HG02623 (cell line): ENCODE data around the gene SURF2.

Source experiments
- ATAC-seq: cut with Tn5 transposase; IDR thresholded peaks from one replicate; pipeline ENCODE4 v1.9.1; 2021; ENCODE audit warnings: moderate library complexity; ENCODE audit not compliant: unreplicated experiment

SURF2 gene

DNA sequence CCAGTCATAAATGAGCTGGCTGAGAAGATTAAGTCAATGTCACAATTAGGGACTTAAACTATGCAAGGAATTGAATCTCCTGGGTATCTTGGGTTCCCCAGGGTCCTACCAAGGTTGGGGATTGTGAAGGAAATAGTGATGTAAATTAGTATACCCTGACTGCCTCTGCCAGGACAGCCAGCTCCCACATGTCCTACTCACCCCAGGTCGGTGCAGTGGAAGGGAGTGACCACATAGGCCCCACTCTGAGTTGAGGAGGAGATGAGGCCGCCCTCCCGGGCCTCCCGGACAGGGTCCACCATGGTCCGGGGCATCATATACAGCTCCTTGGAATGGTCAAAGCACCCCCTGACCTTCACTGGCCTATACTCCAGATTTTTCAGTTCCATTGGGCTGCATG is 2.8 kb upstream of the SURF2 start:
- no peak for ATAC-seq

DNA sequence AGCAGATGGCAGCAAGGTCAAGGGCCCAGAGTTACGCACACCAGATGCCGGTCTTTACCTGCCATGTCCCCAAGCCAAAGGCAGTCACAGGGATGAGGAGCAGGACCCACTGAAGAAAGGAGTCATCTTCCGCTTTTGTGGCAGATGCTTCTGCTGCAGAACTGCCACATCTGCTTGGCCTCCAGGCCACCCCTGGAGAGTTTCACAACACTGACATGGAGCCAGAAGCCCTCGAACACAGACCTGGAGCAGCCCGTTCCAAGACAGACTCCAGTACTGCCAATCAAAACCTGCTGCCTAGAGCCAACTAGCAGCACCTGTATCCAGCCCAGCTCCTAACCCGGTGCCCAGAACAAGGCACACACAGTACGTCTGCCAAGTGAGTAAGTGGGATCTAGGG is 1.6 kb upstream of the SURF2 start:
- ATAC-seq, result no peak

DNA sequence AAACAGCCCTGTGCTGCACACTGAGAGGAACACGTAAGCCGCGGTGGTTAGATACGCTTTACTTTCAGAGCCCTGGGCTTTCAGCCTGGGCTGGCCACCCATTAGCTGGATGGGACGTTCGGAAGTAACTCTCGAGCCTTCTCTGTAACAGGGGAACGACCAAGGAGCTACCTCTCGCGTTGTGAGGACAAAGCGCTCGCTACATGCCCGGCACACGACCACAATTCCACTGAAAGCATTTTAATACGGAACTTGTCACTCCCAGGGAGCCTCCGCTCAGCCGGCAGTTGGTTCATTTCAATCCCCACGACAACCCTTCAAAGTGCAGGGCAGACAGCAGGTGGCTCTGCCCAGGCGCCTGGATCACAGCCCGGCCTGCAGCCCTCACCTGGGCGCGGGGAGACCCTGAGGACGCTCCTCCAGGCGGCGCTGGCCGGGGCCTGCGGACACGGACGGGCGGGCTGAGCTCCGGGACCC is 431 bp upstream of the SURF2 start:
- ATAC-seq, result peak; percentile 18

DNA sequence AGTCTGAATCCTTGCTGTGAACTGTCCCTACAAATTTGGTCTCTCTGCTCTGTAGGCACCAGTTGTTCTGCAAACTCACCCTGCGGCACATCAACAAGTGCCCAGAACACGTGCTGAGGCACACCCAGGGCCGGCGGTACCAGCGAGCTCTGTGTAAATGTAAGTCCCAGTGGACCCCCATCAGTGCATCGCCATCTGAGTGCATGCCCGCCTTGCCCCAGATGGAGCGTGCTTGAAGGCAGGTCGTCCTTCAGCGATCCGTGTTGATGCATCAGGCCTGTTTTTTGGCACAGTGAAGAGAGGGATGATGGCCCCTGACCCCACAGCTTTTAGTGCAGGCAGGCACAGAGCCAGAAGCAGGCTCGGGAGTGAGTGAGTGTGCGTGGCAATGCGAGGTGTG is 1.3 kb downstream of the SURF2 start:
- no peak for ATAC-seq

DNA sequence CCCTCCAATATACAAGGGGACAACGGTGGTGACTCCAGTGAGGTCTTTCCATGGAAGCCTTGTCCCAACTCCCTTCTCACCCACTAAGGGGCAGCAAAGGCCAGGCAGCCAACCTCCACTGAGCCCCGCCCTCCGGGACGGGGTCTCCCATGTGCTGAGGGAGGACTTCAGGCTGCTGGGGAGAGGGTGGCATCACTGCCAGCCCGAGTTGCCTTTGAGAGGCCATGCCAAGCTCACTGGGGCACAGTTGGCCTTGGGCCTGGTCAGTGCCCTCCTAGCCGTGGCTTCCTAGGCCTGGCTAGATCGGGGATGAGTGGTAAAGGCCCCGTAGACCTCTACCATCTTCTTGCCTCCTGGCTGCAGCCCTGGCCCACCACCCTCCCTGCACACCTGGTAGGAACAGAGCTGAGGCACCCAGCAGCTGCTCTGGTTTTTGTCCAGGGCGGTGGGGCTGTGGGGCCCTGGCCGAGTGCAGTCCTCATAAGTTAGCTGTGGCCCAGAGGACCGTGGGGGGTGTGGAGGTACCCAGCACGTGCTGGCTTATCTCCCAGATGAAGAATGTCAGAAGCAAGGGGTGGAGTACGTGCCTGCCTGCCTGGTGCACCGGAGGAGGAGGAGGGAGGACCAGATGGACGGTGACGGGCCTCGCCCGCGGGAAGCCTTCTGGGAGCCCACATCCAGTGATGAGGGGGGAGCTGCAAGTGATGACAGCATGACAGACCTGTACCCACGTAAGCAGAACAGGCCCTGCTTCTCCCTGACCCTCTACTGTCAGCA is 3.2 kb downstream of the SURF2 start:
- no peak for ATAC-seq

DNA sequence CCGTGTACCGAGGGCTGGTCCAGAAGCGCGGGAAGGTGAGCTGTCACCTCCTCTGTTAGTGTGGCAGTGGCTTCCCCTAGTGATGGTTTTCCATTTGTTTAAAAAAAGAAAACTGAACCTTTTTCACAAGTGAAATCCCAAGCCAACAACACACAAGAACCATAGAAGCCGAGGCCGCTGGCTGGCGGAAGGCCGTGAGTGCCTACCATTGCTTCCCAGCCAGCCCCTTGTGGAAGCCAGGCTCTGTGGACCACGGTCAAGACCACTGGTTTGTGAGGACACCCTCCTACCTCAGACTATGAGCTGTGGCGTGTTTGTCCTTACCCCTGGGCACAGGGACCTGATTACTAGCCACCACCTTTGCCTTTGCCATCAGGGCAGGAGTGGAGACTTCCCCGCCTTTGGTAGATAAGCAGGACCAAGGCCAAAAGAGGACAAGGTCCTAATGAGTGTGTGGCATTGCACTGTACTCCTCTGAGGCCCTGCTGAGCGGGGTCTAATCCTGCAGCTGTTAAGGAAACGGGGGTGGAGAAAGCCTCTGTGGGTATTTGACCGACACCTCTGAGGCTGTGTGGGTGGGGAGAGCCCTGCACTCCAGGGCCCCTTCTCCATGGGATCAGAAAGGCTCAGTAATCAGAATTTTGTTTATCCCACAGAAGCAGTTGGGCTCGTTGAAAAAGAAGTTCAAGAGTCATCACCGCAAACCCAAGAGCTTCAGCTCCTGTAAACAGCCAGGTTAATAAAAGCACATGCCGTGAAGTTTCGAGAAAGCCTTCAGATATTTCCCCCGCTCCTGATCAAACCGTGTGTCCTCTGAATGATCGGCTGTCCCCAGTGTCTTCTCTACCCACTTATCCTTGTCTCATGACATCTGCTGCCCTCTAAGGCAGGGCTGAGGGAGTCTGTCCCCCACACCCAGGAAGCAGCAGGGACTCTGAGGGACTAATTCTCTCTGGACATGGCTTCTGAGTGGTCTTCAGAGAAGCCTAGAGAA is 4.3 kb downstream of the SURF2 start:
- no peak for ATAC-seq

DNA sequence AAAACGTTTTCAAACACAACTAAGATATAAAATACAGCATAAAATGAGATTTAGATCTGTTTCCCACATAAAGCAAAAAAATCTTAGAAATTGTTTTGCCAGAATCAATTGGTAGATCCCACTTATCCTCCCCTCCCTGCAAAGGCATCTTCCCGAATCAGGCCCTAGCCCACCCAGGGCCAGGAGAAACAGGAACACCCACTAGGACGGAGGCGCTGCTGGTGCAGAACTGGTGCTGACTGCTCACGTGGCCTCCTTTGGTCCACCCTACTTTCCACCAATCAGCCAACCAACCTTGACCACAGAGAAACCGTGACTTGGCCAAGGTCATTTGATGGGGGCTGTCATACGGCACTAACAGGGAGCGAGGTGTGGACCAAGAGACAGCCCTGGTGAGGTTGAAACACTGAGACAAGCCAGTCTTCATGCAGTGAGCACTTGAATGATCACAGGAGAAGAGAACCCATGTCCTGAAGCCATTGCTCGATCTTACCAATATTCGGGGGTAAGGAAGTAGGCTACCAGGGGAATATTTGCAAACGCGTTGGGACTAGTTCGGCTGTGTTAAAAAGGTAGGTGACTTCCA is 5.2 kb downstream of the SURF2 start:
- no peak for ATAC-seq

DNA sequence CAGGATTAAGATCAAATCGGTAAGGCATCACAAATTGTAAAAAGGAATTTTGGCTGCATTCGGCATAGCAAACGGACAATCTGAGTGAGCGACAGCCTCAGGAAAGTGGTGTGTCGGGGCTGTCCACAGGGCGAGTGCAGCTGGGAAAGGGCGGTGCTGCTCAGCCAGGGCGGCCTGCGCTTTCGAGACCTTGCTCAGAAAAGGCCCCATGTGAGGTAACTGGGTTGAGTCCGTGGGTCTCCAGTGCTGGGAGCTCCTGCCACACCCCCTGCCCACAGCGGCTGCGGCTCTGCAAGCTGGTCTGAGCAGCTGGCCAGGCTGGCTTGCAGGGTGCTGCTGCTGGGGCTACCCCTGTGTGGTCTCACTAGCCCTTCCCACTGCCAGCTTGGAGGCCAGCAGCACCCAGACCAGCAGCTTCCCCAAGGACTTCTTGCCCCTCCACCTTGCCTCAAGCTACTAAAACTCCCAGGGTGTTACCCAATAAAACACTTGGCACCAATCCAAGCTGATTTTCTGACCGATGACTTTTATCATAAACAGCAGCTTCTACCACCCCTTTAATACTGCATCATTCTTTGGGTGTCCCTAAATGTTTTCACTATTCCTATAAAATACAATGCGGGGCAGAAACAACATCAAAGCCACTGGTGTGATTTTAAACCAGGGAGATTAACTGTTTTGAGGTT is 6.2 kb downstream of the SURF2 start:
- no peak for ATAC-seq

DNA sequence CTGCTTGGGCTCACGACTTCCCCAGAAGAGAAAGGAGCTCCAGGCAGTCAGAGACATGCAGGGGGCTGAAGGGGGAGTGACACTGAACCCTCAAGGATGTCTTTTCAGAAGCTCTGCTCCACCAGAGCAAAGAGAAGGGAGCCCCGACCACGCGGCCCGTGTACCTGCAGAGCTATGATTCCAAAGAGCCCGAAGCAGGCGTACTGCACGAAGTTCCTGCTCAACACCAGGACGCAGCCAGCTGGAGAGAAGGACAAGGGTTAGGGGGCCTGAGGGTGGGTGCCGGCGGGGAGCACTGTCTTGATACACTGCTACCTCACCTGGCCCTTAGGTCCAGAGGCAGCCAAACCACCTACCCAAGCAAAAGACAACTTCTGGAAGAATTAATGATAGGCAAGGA is 10.1 kb downstream of the SURF2 start:
- ATAC-seq, result no peak

DNA sequence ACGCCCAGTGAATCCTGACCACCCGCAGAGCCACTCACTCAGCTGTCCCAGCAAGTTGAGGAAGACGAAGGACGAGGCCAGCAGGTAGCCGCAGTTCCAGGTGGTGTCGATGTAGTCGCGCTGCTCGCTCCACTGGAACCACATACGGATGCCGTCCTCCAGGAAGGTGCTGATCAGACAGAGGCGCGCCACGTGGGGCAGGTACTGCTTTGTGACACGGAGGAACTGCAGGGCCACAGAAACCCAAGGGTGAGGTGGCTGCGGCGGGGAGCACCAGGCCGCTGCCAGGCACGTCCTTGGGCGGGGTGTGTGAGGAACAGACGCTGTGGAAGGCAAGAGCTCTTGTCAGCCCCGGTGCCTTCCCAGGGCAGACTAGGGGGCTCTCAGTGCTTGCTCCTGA is 10.9 kb downstream of the SURF2 start:
- ATAC-seq, result no peak

DNA sequence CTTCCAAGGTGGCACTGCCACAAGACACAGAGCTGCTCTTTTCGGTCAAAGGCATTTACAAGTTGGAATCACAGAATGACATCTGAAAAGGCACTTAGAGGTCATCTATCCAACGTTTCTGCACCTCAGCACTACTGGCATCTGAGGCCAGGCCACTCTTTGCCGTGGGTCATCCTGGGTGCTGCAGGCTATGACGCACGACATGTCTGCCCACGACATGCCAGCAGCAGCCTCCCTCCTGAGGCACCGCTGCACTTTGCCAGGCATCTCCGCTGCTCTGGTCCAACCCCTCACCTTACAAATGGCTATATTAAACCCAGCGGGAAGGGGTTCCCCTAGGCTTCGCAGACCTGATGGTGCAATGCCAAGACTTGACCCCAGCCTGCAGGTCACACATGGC is 11.4 kb downstream of the SURF2 start:
- ATAC-seq, result no peak

DNA sequence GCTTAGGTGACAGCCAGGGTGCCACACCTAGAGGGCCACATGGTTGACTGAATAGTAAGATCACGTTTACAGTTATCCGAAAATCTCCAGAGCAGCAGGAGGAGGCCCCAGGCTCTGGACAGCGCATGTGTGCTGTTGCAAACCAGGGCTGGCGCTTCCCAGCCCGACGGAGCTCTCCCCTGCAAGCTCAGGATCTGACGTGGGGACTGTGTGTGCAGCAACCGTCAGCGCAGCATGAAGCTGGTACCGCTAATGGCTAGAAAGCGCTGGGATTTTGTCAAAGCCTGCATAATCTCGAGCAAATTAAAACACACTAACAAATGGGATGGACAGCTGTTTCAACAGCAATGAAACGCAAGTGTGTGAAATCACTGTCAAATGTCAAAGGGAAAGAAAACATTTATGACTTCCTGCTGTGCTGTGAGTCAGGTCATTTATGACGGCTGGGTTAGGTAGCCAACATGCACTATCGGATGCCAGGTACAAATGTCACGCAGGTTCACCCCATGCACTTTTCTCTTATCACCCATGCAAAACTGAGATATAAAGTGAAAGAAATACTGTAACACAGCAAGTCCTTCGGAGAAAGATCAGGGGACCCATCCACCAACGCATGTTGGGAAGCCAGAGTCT is 12.0 kb downstream of the SURF2 start:
- no peak for ATAC-seq

DNA sequence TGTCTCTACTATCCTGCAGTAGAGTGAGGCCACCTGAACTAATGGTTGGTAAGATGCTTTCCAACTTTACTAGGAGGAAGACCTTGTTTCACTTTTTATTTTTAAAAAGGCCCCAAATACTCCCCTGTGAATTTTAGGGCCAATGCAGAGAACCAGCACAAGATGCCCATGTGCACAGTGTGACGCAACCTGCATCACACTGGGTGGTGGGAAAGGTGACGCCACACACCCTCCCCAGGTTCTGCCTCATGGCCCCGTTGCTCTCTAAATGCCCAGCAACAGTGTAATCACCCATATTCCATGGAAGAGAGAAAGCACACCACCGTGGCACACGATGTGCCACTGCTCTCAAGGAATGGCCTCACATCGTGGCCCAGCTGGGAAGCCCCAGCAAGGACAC is 13.1 kb downstream of the SURF2 start:
- ATAC-seq, result no peak

DNA sequence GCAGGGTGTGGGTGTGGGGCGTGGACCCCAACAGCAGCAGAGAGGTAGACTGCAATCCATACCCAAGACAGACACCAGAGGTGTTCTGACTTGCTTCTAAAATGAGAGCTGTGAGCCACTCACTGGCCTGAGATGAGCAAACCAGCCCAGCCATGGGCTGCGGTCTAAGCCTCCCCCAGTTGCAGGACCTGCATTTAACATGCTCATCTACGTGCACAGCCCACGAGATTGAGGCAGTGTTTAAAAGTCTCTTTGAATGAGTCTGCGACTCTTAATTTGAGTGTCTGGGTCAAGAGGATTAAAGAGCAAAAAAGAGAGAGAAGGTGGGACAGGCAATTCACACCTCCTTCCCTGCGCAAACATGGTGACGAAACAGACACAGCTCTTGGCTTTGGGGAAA is 13.6 kb downstream of the SURF2 start:
- no peak for ATAC-seq

DNA sequence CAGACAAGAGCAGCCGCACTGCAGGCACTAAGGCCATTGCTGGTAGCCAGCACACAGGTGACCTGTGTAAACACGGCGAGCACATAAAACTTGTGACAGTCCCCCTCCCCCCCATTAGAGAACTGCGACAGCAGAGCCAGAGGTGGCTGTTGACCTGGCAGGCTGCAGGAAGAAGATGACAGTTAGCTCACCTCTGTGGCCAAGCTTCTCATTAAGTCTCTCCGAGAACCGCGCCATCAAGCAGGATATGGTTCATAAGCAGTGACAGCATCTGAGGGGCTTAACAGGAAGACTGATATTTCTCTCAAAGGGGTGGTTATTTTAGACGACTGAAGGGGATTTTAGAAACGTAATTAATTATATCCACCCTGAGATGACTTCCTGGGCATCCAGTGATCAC is 14.3 kb downstream of the SURF2 start:
- ATAC-seq, result no peak

DNA sequence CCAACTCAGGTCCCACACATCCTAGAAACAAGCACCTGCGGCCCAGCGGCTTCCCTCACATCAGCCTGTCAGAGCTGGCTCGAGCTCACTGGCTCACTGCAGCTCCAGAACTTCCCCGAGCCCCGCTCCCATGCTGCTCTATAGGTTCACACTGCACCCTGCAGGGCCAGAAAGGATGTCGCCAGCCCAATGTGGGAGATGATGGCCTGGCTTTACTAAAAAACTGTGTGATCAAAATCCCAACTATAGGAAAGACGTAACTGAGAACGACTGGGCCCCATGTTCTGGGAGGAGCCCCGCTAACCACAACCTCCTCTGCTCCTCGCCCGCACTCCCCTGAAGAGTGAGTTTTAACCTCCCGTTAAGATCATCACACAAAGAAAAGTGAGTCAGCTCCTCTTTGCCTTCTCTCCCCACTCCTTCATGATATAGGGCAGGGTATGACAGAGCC is 14.9 kb downstream of the SURF2 start:
- no peak for ATAC-seq

DNA sequence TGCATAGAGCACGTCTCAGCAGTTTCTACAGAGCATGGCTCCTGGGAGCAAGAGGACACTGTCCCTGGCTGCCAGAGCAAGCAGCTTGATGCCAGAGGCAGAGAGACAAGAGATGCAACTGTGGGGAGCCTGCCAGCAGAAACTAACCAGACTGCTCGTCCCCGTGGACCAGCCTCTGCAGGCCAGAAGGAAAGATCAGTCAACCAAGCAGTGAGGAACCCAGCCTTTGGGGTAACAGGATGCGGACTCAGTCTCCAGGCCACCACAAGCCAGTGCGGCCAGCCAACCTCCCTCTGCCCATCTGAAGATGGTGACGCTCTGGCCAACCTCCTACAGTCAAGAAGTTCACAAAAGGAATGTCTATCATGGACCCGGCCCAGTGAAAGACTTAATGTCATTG is 15.8 kb downstream of the SURF2 start:
- ATAC-seq, result no peak

DNA sequence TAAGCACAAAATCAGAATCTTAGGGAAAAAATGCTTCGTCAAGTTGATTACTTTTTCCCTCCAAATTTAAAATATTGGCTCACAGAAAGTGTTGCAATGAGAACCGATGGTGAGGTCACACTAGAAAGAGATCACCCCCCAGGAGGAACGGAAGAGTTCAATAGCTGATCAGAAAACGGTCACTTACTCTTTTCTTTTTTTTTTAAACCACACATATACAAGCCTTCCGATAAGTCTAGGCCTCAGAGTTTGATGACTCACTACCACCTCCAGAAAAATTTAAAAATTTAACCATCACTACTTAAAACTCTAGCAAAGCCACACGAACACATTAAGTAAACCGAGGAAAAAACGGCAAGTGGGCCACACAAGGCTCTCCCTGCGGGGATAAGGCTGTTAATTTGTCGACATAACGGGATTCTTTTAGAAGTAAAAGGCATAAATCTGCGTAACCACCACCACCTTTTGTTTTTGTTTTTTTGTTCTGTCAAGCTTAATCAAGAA is 18.3 kb downstream of the SURF2 start:
- no peak for ATAC-seq

DNA sequence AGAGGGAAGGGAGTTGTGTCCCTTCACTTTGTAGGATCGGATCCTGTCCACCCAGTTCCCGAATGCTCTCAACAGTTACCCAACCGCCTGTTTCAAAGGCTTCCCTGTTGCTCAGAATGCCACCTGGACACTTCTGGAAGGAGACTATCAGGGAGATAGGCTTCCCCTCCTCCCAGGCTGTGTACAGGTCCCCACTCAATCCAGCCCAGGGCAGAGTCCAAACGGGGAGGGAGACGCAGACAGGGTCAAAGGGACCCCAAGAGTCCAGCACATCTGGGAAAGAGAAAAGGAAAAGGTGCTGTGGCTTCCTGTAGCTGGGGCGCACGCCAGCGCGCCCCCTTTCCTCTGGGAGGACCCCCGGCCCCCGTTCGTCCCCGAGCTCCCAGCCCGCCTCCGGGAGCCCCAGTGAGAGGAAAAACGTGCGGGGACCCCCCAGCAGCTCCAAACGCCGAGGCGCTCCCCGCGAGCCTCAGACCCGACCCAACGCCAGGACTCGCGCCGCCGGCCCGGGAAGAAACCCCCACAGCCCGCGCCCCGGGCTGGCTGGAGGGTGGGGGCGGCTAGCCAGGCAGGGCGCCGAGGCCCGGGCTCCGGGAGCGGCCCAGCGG is 18.9 kb downstream of the SURF2 start:
- ATAC-seq, result peak; percentile 3
